DOHH2 (cell line): ENCODE data around the gene CYP4F3.

Source experiments
- H3F3A ChIP-seq: fragments of 200-600 bp; sonication (generic), shearing (Covaris generic); 2 replicates; pipeline ENCODE4 v1.6.0; 2016; ENCODE audit warnings: antibody characterized with exemption, mild to moderate bottlenecking; ENCODE audit not compliant: control insufficient read depth, insufficient read depth
- H3K27ac ChIP-seq: fragments of 200-600 bp; sonication (generic); 2 replicates; pipeline ENCODE4 v1.5.1; 2014; ENCODE audit warnings: low read depth, mild to moderate bottlenecking, low read length, moderate library complexity
- H3K27me3 ChIP-seq: fragments of 200-600 bp; sonication (generic); 2 replicates; pipeline ENCODE4 v1.6.1; 2014; ENCODE audit warnings: mild to moderate bottlenecking, low read length, mixed read lengths; ENCODE audit not compliant: control insufficient read depth
- H3K36me3 ChIP-seq: fragments of 200-600 bp; sonication (generic); 2 replicates; pipeline ENCODE4 v1.6.1; 2014; ENCODE audit warnings: mild to moderate bottlenecking, low read length, moderate library complexity, mixed read lengths; ENCODE audit not compliant: control insufficient read depth
- H3K4me1 ChIP-seq: fragments of 200-600 bp; sonication (generic); 2 replicates; pipeline ENCODE4 v1.6.1; 2014; ENCODE audit warnings: mild to moderate bottlenecking, low read length, mixed read lengths; ENCODE audit not compliant: control insufficient read depth
- H3K4me2 ChIP-seq: fragments of 200-600 bp; sonication (generic); 2 replicates; pipeline ENCODE4 v1.6.0; 2014; ENCODE audit warnings: mild to moderate bottlenecking, low read length, moderate library complexity
- H3K4me3 ChIP-seq: fragments of 200-600 bp; sonication (generic); 2 replicates; pipeline ENCODE4 v1.5.1; 2014; ENCODE audit warnings: mild to moderate bottlenecking, low read length, mixed read lengths
- H3K79me2 ChIP-seq: fragments of 200-600 bp; sonication (generic); 2 replicates; pipeline ENCODE4 v1.6.1; 2014; ENCODE audit warnings: mild to moderate bottlenecking, low read length, mixed read lengths; ENCODE audit not compliant: control insufficient read depth
- H3K9me2 ChIP-seq: fragments of 200-600 bp; sonication (generic); replicated peaks from 2 replicates; pipeline ENCODE4 v1.6.1; 2014; ENCODE audit warnings: mild to moderate bottlenecking, low read length, mixed read lengths; ENCODE audit not compliant: control insufficient read depth
- H3K9me3 ChIP-seq: fragments of 200-600 bp; sonication (generic); 2 replicates; pipeline ENCODE4 v1.6.1; 2014; ENCODE audit warnings: antibody characterized with exemption, low read length, mixed read lengths; ENCODE audit not compliant: control insufficient read depth, insufficient read depth
- H4K20me1 ChIP-seq: fragments of 200-600 bp; sonication (generic); 2 replicates; pipeline ENCODE4 v1.6.0; 2014; ENCODE audit warnings: low read depth, mild to moderate bottlenecking, antibody characterized with exemption, low read length, moderate library complexity; ENCODE audit not compliant: control insufficient read depth, insufficient read depth
- EZH2phosphoT487 ChIP-seq: fragments of 200-600 bp; sonication (generic); IDR thresholded peaks from 2 replicates; pipeline ENCODE4 v1.6.1; 2017; ENCODE audit warnings: borderline replicate concordance, mild to moderate bottlenecking, antibody characterized with exemption, low read length, moderate library complexity, mixed read lengths
- TF ChIP-seq, protein P1 (sequence below): fragments of 200-600 bp; sonication (generic); IDR thresholded peaks from one replicate; pipeline ENCODE4 v1.5.1; 2014; ENCODE audit warnings: antibody characterized with exemption, mild to moderate bottlenecking, low read depth, low read length; ENCODE audit not compliant: poor library complexity, severe bottlenecking

Gene CYP4F3

DNA sequence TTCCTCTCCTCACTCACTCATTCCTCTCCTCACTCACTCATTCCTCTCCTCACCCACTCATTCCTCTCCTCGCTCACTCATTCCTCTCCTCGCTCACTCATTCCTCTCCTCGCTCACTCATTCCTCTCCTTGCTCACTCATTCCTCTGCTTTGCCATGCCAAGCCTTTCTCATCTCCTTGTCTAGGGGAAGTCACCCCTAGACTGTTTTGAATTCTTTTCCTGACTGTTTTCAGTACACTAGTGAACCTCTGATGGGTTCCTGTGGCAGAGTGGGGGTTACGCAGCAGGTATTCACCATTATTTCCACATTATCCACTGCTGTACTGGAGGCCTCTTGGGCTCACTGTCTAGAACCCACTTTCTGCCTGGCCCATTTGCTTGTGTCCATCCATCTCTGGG is 24.5 kb upstream of the CYP4F3 start:
- H3K4me3 ChIP-seq, result no peak overlapping the region
- no peaks in the 10 kb centered on the region for H3K79me2 ChIP-seq
- no peaks in the 10 kb centered on the region for H4K20me1 ChIP-seq
- no peak overlapping the region for H3K27ac ChIP-seq
- no peaks in the 10 kb centered on the region for H3F3A ChIP-seq
- TF ChIP-seq EZH2phosphoT487, result no peak
- TF ChIP-seq, protein P1, sequence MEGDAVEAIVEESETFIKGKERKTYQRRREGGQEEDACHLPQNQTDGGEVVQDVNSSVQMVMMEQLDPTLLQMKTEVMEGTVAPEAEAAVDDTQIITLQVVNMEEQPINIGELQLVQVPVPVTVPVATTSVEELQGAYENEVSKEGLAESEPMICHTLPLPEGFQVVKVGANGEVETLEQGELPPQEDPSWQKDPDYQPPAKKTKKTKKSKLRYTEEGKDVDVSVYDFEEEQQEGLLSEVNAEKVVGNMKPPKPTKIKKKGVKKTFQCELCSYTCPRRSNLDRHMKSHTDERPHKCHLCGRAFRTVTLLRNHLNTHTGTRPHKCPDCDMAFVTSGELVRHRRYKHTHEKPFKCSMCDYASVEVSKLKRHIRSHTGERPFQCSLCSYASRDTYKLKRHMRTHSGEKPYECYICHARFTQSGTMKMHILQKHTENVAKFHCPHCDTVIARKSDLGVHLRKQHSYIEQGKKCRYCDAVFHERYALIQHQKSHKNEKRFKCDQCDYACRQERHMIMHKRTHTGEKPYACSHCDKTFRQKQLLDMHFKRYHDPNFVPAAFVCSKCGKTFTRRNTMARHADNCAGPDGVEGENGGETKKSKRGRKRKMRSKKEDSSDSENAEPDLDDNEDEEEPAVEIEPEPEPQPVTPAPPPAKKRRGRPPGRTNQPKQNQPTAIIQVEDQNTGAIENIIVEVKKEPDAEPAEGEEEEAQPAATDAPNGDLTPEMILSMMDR, result no peak
- no peaks in the 10 kb centered on the region for H3K9me2 ChIP-seq
- H3K4me1 ChIP-seq, result no peaks in the 10 kb centered on the region
- H3K4me2 ChIP-seq, result no peak overlapping the region
- no peaks in the 10 kb centered on the region for H3K9me3 ChIP-seq
- no peaks in the 10 kb centered on the region for H3K27me3 ChIP-seq
- no peaks in the 10 kb centered on the region for H3K36me3 ChIP-seq

- Histone ChIP-seq H3F3A (no peaks in the 10 kb centered on the region), H3K9me3 (no peaks in the 10 kb centered on the region), H3K9me2 (no peaks in the 10 kb centered on the region), H3K36me3 (no peaks in the 10 kb centered on the region), H3K79me2 (no peaks in the 10 kb centered on the region), H4K20me1 (no peaks in the 10 kb centered on the region), H3K27ac (no peak overlapping the region), H3K4me1 (no peaks in the 10 kb centered on the region), H3K27me3 (no peaks in the 10 kb centered on the region), H3K4me3 (no peak overlapping the region), H3K4me2 (no peak overlapping the region)
- no peak for TF ChIP-seq EZH2phosphoT487
- TF ChIP-seq, protein P1, result no peak
Observed at GRCh38 chr19:15616627-15617270, 23.9 kb upstream of the CYP4F3 start.

DNA sequence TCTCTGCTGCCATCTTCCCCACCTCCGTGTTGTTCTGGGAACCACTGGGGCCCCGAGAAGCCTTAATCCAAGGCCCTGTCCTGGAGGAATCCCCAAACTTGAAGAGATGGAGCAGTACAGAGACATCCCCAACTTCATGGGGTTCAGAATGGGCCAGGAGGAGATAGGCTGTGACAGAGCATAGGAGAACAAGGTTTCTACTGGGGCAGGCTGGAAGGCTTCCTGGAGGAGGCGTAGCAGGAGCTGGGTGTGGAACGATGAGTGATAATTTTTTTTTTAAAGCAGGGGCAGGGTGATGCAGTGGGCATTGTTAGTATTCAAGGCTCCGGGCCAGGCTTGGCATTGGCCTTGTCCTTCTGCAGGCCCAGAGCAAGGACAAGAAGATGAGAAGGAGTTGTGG is 22.4 kb upstream of the CYP4F3 start:
- Histone ChIP-seq H3K4me3 (no peak overlapping the region), H3K79me2 (no peaks in the 10 kb centered on the region), H3K36me3 (no peaks in the 10 kb centered on the region), H3K9me2 (no peaks in the 10 kb centered on the region), H3K9me3 (no peaks in the 10 kb centered on the region), H3K4me1 (no peaks in the 10 kb centered on the region), H3F3A (no peaks in the 10 kb centered on the region), H4K20me1 (no peaks in the 10 kb centered on the region), H3K27ac (no peak overlapping the region), H3K27me3 (no peaks in the 10 kb centered on the region), H3K4me2 (no peak overlapping the region)
- TF ChIP-seq EZH2phosphoT487, result no peak
- TF ChIP-seq, protein P1, result no peak
